ENCODE results near the gene B3GNT2. TPM values are rescaled to one million over a fixed set of nuclear protein-coding genes. Genes with fewer than 3 reads are reported as not detected.

Gene B3GNT2
- total and polyA plus RNA-seq, 2 of the 4 experiments (the other 2 are of a cell fraction): 5.0 to 11.1 TPM

DNA sequence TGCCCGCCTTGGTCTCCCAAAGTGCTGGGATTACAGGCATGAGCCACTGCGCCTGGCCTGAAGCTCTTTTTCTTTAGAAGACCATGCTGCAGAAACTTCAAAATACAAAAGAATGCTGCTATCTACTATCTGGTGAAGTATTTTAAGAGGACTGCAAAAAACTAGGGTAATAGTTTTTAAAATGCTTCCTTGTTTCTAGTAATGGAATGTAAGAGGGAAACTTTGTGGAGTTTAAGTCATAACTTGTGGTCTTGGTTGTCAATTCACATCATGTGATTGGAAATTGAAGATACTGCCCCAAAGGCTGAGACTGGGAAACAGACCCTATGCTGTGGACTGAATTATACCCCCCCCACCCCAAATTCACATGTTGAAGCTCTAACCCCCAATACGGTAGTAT is 68.3 kb downstream of the B3GNT2 start:
- Histone ChIP-seq H3K79me1 (ENCODE audit: low read depth in 1 of 2, low read length in 2 of 2) (no peaks in the 10 kb centered on the region), H2AK9ac (replicated peaks; ENCODE audit: low read depth, low read length, poor library complexity) (no peak overlapping the region), H3K18ac (ENCODE audit: low read depth, low read length) (no peak overlapping the region), H4K20me1 (ENCODE audit: insufficient read depth, low read length) (no peaks in the 10 kb centered on the region), H2AFZ (replicated peaks; ENCODE audit: low read length, poor library complexity) (no peak overlapping the region), H4K8ac (ENCODE audit: low read depth in 2 of 2, low read length in 2 of 2) (no peak overlapping the region), H3K14ac (replicated peaks; ENCODE audit: low read depth, low read length) (no peak overlapping the region), H4K5ac (ENCODE audit: low read depth, low read length) (no peak overlapping the region), H3K27ac (ENCODE audit: insufficient read depth, low read length) (no peak overlapping the region), H3K4ac (ENCODE audit: low read depth, low read length) (no peak overlapping the region), H3K9me1 (ENCODE audit: insufficient read depth, low read length) (no peaks in the 10 kb centered on the region), H3K36me3 (ENCODE audit: control insufficient read depth, insufficient read depth, low read length) (no peaks in the 10 kb centered on the region), H3K9ac (ENCODE audit: low read depth, low read length) (no peak overlapping the region), H3K56ac (ENCODE audit: extremely low read depth, insufficient read depth, low read length) (no peak overlapping the region), H4K91ac (ENCODE audit: insufficient read depth, low read depth, low read length) (no peak overlapping the region), H3K4me2 (ENCODE audit: low read depth, low read length) (no peak overlapping the region), H2BK5ac (ENCODE audit: low read depth, low read length, poor library complexity, severe bottlenecking) (no peak overlapping the region), H3K4me1 (ENCODE audit: control insufficient read depth, insufficient read depth, low read length) (peaks cover 2% of the 10 kb centered on the region; the same call in 1 of the 2 replicates), H3K23ac (ENCODE audit: low read depth, low read length) (no peak overlapping the region), H2AK5ac (ENCODE audit: low read depth, low read length) (no peak overlapping the region), H2BK15ac (ENCODE audit: low read depth, low read length) (no peak overlapping the region), H3K9me3 (ENCODE audit: control insufficient read depth, insufficient read depth, low read length) (no peaks in the 10 kb centered on the region), H3K4me3 (ENCODE audit: insufficient read depth, low read depth, low read length) (no peak overlapping the region), H2BK120ac (ENCODE audit: low read depth, low read length) (no peak overlapping the region), H3K27me3 (ENCODE audit: control insufficient read depth, insufficient read depth, low read length) (no peaks in the 10 kb centered on the region), H2BK20ac (ENCODE audit: low read depth, low read length) (no peak overlapping the region)
- ChIA-PET CTCF (interaction anchor here (0.6 kb wide), 1 partner anchor 14 kb away, joined by 4 read pairs; no protein-coding TSS in a partner anchor), POLR2A (ENCODE audit: unreplicated experiment) (no interaction called here)
- DNase-seq (no peak), ATAC-seq (ENCODE audit: low read depth) (no peak)
- WGBS, 2 experiments (ENCODE audit: extremely low coverage in 2 of 2, insufficient read length in 1 of 2): no CpG with 5 or more reads among the region's 3 CpGs
- in situ Hi-C loops (cut with MboI; ENCODE audit: low sequenced_read_pairs) (no loop called here), intact Hi-C loops (cut with micrococcal nuclease) (no loop called here), dilution Hi-C loops (cut with HindIII; ENCODE audit: low sequenced_read_pairs, unreplicated experiment) (no loop called here)
- BruUV-seq (replicated peaks): no TSS peak
- no peak for TF ChIP-seq MXI1 (IDR thresholded peaks at IDR 0.05; ENCODE audit: borderline replicate concordance, low read depth, low read length)
